H1 (cell line): ENCODE results near the gene ARMC7. TPM values are rescaled to one million over a fixed set of nuclear protein-coding genes. Genes with fewer than 3 reads are reported as not detected.
A peak's percentile ranks its signal among the peaks of the same experiment; 100 is the strongest.

Experiments
- CTCF ChIA-PET: fragments of 300-600 bp; sonication (Branson Sonifier 250); formaldehyde crosslinking; loops from one replicate; lab custom pipeline; 2021; ENCODE audit not compliant: partially characterized antibody; lab: Charles Lee
- POLR2A ChIA-PET: fragments of 300-600 bp; sonication (Branson Sonifier 250); formaldehyde crosslinking; loops from one replicate; lab custom pipeline; 2021; ENCODE audit warnings: inconsistent platforms; ENCODE audit not compliant: partially characterized antibody; lab: Charles Lee
- DNase-seq, 2 experiments: peaks; one replicate each; pipeline versions ENCODE4 v3.0.0 to v3.0.0-alpha.2; 2010 to 2022; ENCODE audit warnings: low spot score in 2 of 2, low read depth in 1 of 2, mixed read lengths in 1 of 2
- FAIRE-seq: peaks from 2 replicates; lab custom pipeline; 2011; peaks lifted over from hg19 to GRCh38; lab: Jason Lieb, UNC
- H2AFZ ChIP-seq: 2 replicates; pipeline ENCODE4 v1.8.1; 2012; ENCODE audit warnings: low read length, inconsistent platforms
- H2AK5ac ChIP-seq: 2 replicates; pipeline ENCODE4 v1.6.1; 2013; ENCODE audit warnings: low read depth, low read length
- H2BK120ac ChIP-seq: replicated peaks from 2 replicates; pipeline ENCODE3; 2013; ENCODE audit warnings: low read depth, low read length, inconsistent platforms
- H2BK12ac ChIP-seq: 2 replicates; pipeline ENCODE4 v1.6.1; 2013; ENCODE audit warnings: low read depth, low read length
- H2BK15ac ChIP-seq: 2 replicates; pipeline ENCODE4 v1.6.1; 2013; ENCODE audit warnings: low read length
- H2BK20ac ChIP-seq: 2 replicates; pipeline ENCODE4 v1.6.1; 2013; ENCODE audit warnings: low read length
- H2BK5ac ChIP-seq: 2 replicates; pipeline ENCODE4 v1.6.1; 2013; ENCODE audit warnings: low read depth, low read length
- H3K14ac ChIP-seq: 2 replicates; pipeline ENCODE4 v1.6.1; 2013; ENCODE audit warnings: inconsistent platforms; ENCODE audit not compliant: insufficient read length
- H3K18ac ChIP-seq: 2 replicates; pipeline ENCODE4 v1.6.1; 2013; ENCODE audit warnings: low read length; ENCODE audit errors: extremely low read depth
- H3K23ac ChIP-seq: 2 replicates; pipeline ENCODE4 v1.6.1; 2013; ENCODE audit warnings: inconsistent platforms; ENCODE audit not compliant: insufficient read length
- H3K23me2 ChIP-seq: 2 replicates; pipeline ENCODE4 v1.6.1; 2013; ENCODE audit warnings: low read depth, low read length
- H3K27ac ChIP-seq: 2 replicates; pipeline ENCODE4 v1.6.1; 2011; ENCODE audit warnings: low read depth, low read length, inconsistent platforms
- H3K27me3 ChIP-seq, 4 experiments: replicated peaks in 1 of 4; 1 replicate in 1 of 4; 2 replicates in 3 of 4; pipeline versions ENCODE4 v1.6.1 to v1.8.1; 2011 to 2013; ENCODE audit warnings: low read length in 3 of 4, mild to moderate bottlenecking in 3 of 4, inconsistent platforms in 2 of 4, mixed read lengths in 2 of 4, moderate library complexity in 1 of 4; ENCODE audit not compliant: control insufficient read depth in 3 of 4, insufficient read depth in 3 of 4; ENCODE audit errors: extremely low read depth in 1 of 4
- H3K36me3 ChIP-seq, 4 experiments: 2 replicates each; pipeline versions ENCODE4 v1.6.1 to v1.8.1; 2011 to 2013; ENCODE audit warnings: mild to moderate bottlenecking in 4 of 4, low read length in 3 of 4, moderate library complexity in 2 of 4, control low read depth in 1 of 4, inconsistent platforms in 1 of 4; ENCODE audit not compliant: insufficient read depth in 4 of 4, control insufficient read depth in 2 of 4
- H3K4ac ChIP-seq: replicated peaks from 2 replicates; pipeline ENCODE3; 2013; ENCODE audit warnings: low read length, low read depth, mixed read lengths, inconsistent platforms; ENCODE audit not compliant: insufficient read length
- H3K4me1 ChIP-seq, 4 experiments: replicated peaks in 1 of 4; 1 replicate in 1 of 4; 2 replicates in 3 of 4; pipeline versions ENCODE4 v1.6.1 to v1.8.1; 2011 to 2013; ENCODE audit warnings: low read length in 3 of 4, inconsistent platforms in 2 of 4, mixed read lengths in 1 of 4; ENCODE audit not compliant: insufficient read depth in 4 of 4, control insufficient read depth in 3 of 4
- H3K4me2 ChIP-seq, 2 experiments: 2 replicates each; pipeline versions ENCODE4 v1.6.1 to v1.8.1; 2011 to 2013; ENCODE audit warnings: low read depth in 2 of 2, low read length in 2 of 2, control low read depth in 1 of 2, inconsistent platforms in 1 of 2, mild to moderate bottlenecking in 1 of 2; ENCODE audit not compliant: insufficient read depth in 1 of 2
- H3K4me3 ChIP-seq, 4 experiments: fragments of 200-600, 300-600 bp in 1 of 4; sonication (generic), shearing (Covaris generic), sonication (Bioruptor Twin) in 1 of 4; 2 replicates each; pipeline versions ENCODE4 v1.5.1 to v1.8.1; 2011 to 2016; ENCODE audit warnings: low read length in 4 of 4, low read depth in 3 of 4, control low read depth in 2 of 4, inconsistent platforms in 2 of 4, mild to moderate bottlenecking in 2 of 4, mixed read lengths in 1 of 4, moderate library complexity in 1 of 4; ENCODE audit not compliant: insufficient read depth in 2 of 4; ENCODE audit errors: extremely low read depth in 1 of 4
- H3K56ac ChIP-seq: replicated peaks from 2 replicates; pipeline ENCODE3; 2013; ENCODE audit warnings: low read depth, mild to moderate bottlenecking, mixed read lengths, low read length, inconsistent platforms; ENCODE audit not compliant: insufficient read length
- H3K79me1 ChIP-seq: 2 replicates; pipeline ENCODE4 v1.6.1; 2013; ENCODE audit warnings: low read depth, low read length, control low read depth
- H3K79me2 ChIP-seq, 2 experiments: 2 replicates each; pipeline versions ENCODE4 v1.6.1 to v1.8.1; 2012 to 2013; ENCODE audit warnings: low read length in 2 of 2, mild to moderate bottlenecking in 2 of 2, inconsistent platforms in 1 of 2; ENCODE audit not compliant: insufficient read depth in 2 of 2, control insufficient read depth in 1 of 2
- H3K9ac ChIP-seq, 4 experiments: replicated peaks in 1 of 4; 1 replicate in 1 of 4; 2 replicates in 3 of 4; pipeline versions ENCODE4 v1.6.1 to v1.8.1; 2011 to 2013; ENCODE audit warnings: low read depth in 3 of 4, low read length in 3 of 4, control low read depth in 2 of 4, mild to moderate bottlenecking in 2 of 4, moderate library complexity in 2 of 4, inconsistent platforms in 1 of 4; ENCODE audit errors: extremely low read depth in 1 of 4
- H3K9me3 ChIP-seq, 2 experiments: 2 replicates each; pipeline versions ENCODE4 v1.6.1 to v1.8.1; 2012 to 2013; ENCODE audit warnings: mild to moderate bottlenecking in 2 of 2, moderate library complexity in 2 of 2, control low read depth in 1 of 2, inconsistent platforms in 1 of 2, low read depth in 1 of 2, low read length in 1 of 2, mixed read lengths in 1 of 2; ENCODE audit not compliant: insufficient read depth in 2 of 2
- H4K20me1 ChIP-seq, 2 experiments: replicated peaks in 1 of 2; 2 replicates each; pipeline versions ENCODE3 to v1.8.1; 2011 to 2013; ENCODE audit warnings: inconsistent platforms in 2 of 2, low read length in 2 of 2, mild to moderate bottlenecking in 1 of 2; ENCODE audit not compliant: insufficient read depth in 2 of 2, control insufficient read depth in 1 of 2
- H4K5ac ChIP-seq: 2 replicates; pipeline ENCODE4 v1.6.1; 2013; ENCODE audit warnings: low read length, low read depth, mixed read lengths, inconsistent platforms; ENCODE audit not compliant: insufficient read length
- H4K8ac ChIP-seq: 2 replicates; pipeline ENCODE4 v1.8.0; 2013; ENCODE audit warnings: mild to moderate bottlenecking, moderate library complexity, low read length, inconsistent platforms; ENCODE audit not compliant: insufficient read depth; ENCODE audit errors: extremely low read depth
- H4K91ac ChIP-seq: replicated peaks from 2 replicates; pipeline ENCODE3; 2013; ENCODE audit warnings: low read length, mixed read lengths, inconsistent platforms; ENCODE audit not compliant: insufficient read length
- POLR2A ChIP-seq, 2 experiments: IDR thresholded peaks; 1 replicate in 1 of 2; 2 replicates in 1 of 2; pipeline ENCODE4 v1.6.1; 2011; ENCODE audit warnings: low read depth in 2 of 2, low read length in 2 of 2, mild to moderate bottlenecking in 2 of 2; ENCODE audit errors: control extremely low read depth in 1 of 2
- RAD21 ChIP-seq, 2 experiments: IDR thresholded peaks in 1 of 2; conservative IDR thresholded peaks in 1 of 2; 2 replicates each; pipeline ENCODE4 v1.6.1; 2011; ENCODE audit warnings: low read depth in 2 of 2, low read length in 2 of 2, improper control_type of control experiment in 1 of 2, inconsistent platforms in 1 of 2, mild to moderate bottlenecking in 1 of 2, moderate library complexity in 1 of 2
- SIN3A ChIP-seq, 2 experiments: IDR thresholded peaks in 1 of 2; conservative IDR thresholded peaks in 1 of 2; 2 replicates each; pipeline ENCODE4 v1.6.1; 2011 to 2012; ENCODE audit warnings: low read length in 2 of 2, improper control_type of control experiment in 1 of 2, low read depth in 1 of 2, mild to moderate bottlenecking in 1 of 2
- TEAD4 ChIP-seq: IDR thresholded peaks from 2 replicates; pipeline ENCODE4 v1.6.1; 2012; ENCODE audit warnings: low read depth, low read length, inconsistent platforms, mixed read lengths
- WGBS, 2 experiments: shearing (Covaris generic) in 1 of 2; methylation state at CpG; one replicate each; pipeline versions ENCODE4 v1.1.6 to v1.1.7; 2013 to 2015; ENCODE audit warnings: low lambda C conversion rate in 2 of 2, mixed read lengths in 2 of 2, inconsistent platforms in 1 of 2, low coverage in 1 of 2, missing lambda C conversion rate in 1 of 2; ENCODE audit not compliant: insufficient replicate concordance in 2 of 2, insufficient coverage in 1 of 2, insufficient read length in 1 of 2; ENCODE audit errors: extremely low coverage in 1 of 2, missing lambda C conversion rate in 1 of 2; 5-methylcytosine and 5-hydroxymethylcytosine counted together
- polyA plus RNA-seq, 7 experiments: library from polyadenylated mRNA; depleted of rRNA in 3 of 7; stranded (reverse) in 5 of 7; unstranded in 2 of 7; fragments of >200 nt in 5 of 7; fragments of 200-250 nt in 2 of 7; gene quantifications; 1 replicate in 5 of 7; 2 replicates in 1 of 7; 4 replicates in 1 of 7; pipeline versions ENCODE4 v1.2.1 to v1.2.3, GENCODE V29; 2011 to 2013; ENCODE audit warnings: missing spikeins in 2 of 7, mixed read lengths in 2 of 7
- total RNA-seq: library from RNA; stranded (reverse); fragmentation: NEBNext Ultra II Directional; extraction: Animal tissue kit (Norgen Biotek cat#: 25700); gene quantifications from 2 replicates; pipeline ENCODE4 v1.2.1, GENCODE V29; 2021
- TF ChIP-seq, protein P1 (sequence below): IDR thresholded peaks from 2 replicates; pipeline ENCODE4 v1.6.1; 2012; ENCODE audit warnings: inconsistent platforms
- TF ChIP-seq, protein P2 (sequence below): IDR thresholded peaks from 2 replicates; pipeline ENCODE4 v1.6.1; 2011; ENCODE audit warnings: low read length, improper control_type of control experiment

Gene ARMC7
- total and polyA plus RNA-seq, 2 of the 8 experiments (the other 6 are each of a cell fraction or from before 2014, with no cell fraction given) = 9.8 to 13.6 TPM

DNA sequence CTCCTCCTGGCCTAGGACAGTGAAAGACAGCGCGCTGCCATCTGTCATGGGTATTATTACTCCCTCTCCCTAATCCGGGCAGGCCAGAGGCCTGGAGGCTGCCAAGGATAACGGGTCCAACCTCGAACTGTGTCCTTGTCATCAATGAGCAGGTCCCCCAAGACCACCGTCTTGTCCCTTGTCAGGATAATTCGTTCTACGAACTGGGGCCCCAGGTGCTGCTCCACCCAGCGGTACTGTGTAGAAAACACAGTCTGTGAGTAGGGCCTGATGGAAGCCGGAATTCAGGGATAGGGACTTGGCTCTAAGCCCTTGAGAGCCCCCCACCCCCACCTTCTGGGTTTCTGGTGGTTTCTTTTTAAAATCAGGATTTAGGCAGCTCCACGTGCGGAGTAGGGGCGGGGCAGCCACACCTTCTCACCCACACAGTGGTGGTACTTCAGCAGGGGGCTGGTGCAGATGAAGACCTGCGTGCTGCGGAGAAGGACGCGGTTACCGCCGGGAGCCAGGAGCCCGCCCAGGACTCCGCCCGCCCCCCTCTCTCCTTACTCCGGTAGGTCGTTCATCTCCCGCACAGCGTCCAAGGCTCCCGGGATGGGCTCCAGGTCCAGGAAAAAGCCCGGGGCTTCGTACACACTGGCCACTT lies 21.0 kb downstream of the ARMC7 start:
- DNase-seq = peak in 1 of 2 experiments; percentile 79
- WGBS, 2 experiments = 17% methylated on average over 18 of the region's 29 CpGs; no CpG with 5 or more reads in 1 of the 2 experiments
- Histone ChIP-seq H3K79me1 (no peaks in the 10 kb centered on the region), H3K4ac (no peak overlapping the region), H3K27me3 (no peaks in the 10 kb centered on the region), H2BK5ac (peak overlapping the region; percentile 75; the same call in 1 of the 2 replicates), H3K4me1 (peaks cover 0 to 8% (median 4%) of the 10 kb centered on the region in 4 experiments; a peak in 5 of 7 replicates), H4K5ac (no peak overlapping the region), H3K23ac (no peak overlapping the region), H3K23me2 (peaks cover 3% of the 10 kb centered on the region; the same call in 1 of the 2 replicates), H4K20me1 (peaks cover 8 to 11% of the 10 kb centered on the region in 2 experiments), H2BK20ac (no peak overlapping the region), H3K56ac (peak overlapping the region; percentile 42), H3K9me3 (no peaks in the 10 kb centered on the region), H3K4me3 (peak overlapping the region; percentile 69 to 95 (median 74)), H2BK15ac (no peak overlapping the region), H3K14ac (no peak overlapping the region), H2AFZ (no peak overlapping the region), H4K8ac (peak overlapping the region; percentile 89), H2BK120ac (no peak overlapping the region), H2AK5ac (no peak overlapping the region), H3K79me2 (peaks cover 0 to 9% of the 10 kb centered on the region in 2 experiments; a peak in 1 of 4 replicates), H3K4me2 (peak overlapping the region; percentile 46 to 80), H3K27ac (peak overlapping the region; percentile 81), H3K18ac (peak overlapping the region; percentile 71), H2BK12ac (no peak overlapping the region), H4K91ac (no peak overlapping the region), H3K9ac (peak overlapping the region; percentile 45 to 95 (median 80); a peak in 6 of 7 replicates), H3K36me3 (peaks cover 0 to 18% (median 9%) of the 10 kb centered on the region in 4 experiments; a peak in 6 of 8 replicates)
- no peak for FAIRE-seq
- ChIA-PET CTCF (interaction anchor here (0.6 to 12.9 kb wide), 27 partner anchors 9 to 198 kb away, joined by 3 to 239 read pairs (median 5); partner anchors contain the start of genes ARMC7, MIF4GD, MRPS7 and NUP85), POLR2A (interaction anchor here (0.6 to 13.9 kb wide), 27 partner anchors 12 to 1433 kb away, joined by 3 to 134 read pairs (median 4); partner anchors contain the start of genes JPT1, SLC16A5, SUMO2 and TMEM94)
- TF ChIP-seq, protein P1, sequence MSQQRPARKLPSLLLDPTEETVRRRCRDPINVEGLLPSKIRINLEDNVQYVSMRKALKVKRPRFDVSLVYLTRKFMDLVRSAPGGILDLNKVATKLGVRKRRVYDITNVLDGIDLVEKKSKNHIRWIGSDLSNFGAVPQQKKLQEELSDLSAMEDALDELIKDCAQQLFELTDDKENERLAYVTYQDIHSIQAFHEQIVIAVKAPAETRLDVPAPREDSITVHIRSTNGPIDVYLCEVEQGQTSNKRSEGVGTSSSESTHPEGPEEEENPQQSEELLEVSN = no peak
- TF ChIP-seq, protein P2, sequence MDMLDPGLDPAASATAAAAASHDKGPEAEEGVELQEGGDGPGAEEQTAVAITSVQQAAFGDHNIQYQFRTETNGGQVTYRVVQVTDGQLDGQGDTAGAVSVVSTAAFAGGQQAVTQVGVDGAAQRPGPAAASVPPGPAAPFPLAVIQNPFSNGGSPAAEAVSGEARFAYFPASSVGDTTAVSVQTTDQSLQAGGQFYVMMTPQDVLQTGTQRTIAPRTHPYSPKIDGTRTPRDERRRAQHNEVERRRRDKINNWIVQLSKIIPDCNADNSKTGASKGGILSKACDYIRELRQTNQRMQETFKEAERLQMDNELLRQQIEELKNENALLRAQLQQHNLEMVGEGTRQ = no peak
- peak; percentile 39 to 50; a peak in 3 of 4 replicates for TF ChIP-seq RAD21 (IDR thresholded peaks at IDR 0.05 in 1 of 2, conservative IDR thresholded peaks at IDR 0.05 in 1 of 2; ENCODE audit: low read depth in 2 of 2, low read length in 2 of 2)
- no peak for TF ChIP-seq POLR2A (IDR thresholded peaks at IDR 0.05; ENCODE audit: control extremely low read depth in 1 of 2, low read depth in 2 of 2, low read length in 2 of 2)
- 0 out of 2 replicates have a peak, but pooled peaks have one; percentile 11 for TF ChIP-seq TEAD4
- TF ChIP-seq SIN3A (conservative IDR thresholded peaks at IDR 0.05 in 1 of 2, IDR thresholded peaks at IDR 0.05 in 1 of 2; ENCODE audit: low read depth in 1 of 2, low read length in 2 of 2) = 0 out of 4 replicates have a peak, but pooled peaks of 1 of the 2 experiments have one; percentile 50
